ENCODE measurements around the gene STAT4.
A peak's percentile ranks its signal among the peaks of the same experiment; 100 is the strongest.
"Not testable (repeated sequence)": the region's sequence is repeated elsewhere in the genome, so short reads cannot be mapped to it uniquely, and the experiment has no call there.

The STAT4 gene

GRCh38 chr2:190999058-190999457 lies 151.7 kb downstream of the STAT4 start:
- FAIRE-seq = no peak
- no peak for TF ChIP-seq POLR2A (IDR thresholded peaks at IDR 0.05; ENCODE audit: low read depth, low read length)
- DNase-seq (ENCODE audit: insufficient read length, low spot score) = no peak

GRCh38 chr2:190997526-190998113 lies 153.2 kb downstream of the STAT4 start:
- DNase-seq (ENCODE audit: insufficient read length, low spot score) = no peak
- TF ChIP-seq POLR2A (IDR thresholded peaks at IDR 0.05; ENCODE audit: low read depth, low read length) = no peak
- no peak for FAIRE-seq

DNA sequence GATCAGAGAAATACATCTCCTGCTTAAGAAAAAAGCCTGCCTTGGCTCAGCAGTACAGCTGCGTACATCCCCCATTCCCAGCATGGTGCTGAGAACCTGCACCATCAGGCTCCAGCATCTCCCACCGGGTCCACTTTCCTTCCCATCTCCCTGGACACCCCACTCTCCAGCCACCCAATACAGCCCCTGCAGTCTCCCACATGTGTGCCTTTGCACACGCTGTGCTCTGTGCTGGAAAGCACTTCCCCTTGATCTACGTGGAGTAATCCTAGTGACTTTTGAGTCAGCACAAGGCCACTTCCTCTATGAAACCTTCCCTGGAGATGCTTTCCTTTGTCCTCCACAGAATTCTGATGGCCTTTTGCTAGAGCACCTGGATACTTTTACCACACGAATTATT lies 153.8 kb downstream of the STAT4 start:
- FAIRE-seq (no peak), DNase-seq (ENCODE audit: insufficient read length, low spot score) (no peak)
- no peak for TF ChIP-seq POLR2A (IDR thresholded peaks at IDR 0.05; ENCODE audit: low read depth, low read length)

DNA sequence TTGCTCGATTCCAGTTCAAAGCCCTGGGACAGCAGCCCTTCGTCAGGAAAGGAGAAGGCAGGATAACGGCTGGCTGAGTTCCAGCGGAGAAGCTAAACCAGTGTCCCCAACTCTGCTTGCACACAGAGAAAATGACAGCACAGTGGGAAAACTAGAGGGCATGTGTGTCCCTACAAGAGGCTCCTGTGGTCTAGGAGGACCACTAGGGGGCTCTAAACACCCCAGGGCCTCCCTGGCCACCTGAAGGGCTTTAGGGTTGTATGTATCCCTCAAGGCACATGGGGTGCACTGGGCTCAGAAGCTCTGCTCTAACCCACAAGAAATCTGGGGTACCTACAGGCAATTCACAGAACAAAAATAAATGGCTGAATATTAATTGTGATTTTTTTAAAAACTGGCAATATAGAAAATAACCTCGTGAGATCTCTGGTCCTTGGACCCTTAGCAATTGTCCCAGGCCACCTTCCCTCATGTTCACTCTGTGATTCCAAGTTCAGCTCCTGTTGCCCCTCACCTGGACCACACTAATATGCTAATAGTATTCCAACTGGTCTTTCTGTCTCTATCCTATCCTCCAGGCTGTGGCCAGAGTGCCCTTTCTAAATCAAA lies 154.4 kb downstream of the STAT4 start:
- no peak for FAIRE-seq
- TF ChIP-seq POLR2A (IDR thresholded peaks at IDR 0.05; ENCODE audit: low read depth, low read length) = no peak
- no peak for DNase-seq (ENCODE audit: insufficient read length, low spot score)

DNA sequence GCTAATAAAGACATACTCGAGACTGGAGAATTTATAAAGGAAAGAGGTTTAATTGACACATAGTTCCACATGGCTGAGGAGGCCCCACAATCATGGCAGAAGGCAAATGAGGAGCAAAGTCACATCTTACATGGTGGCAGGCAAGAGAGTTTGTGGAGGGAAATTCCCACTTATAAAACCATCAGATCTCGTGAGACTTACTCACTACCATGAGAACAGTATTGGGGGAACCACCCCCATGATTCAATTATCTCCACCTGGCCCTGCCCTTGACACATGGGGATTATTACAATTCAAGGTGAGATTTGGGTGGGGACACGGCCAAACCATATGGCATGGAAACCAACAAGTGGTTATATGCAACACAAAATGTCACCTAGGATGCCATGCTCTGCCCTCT lies 155.5 kb downstream of the STAT4 start:
- DNase-seq (ENCODE audit: insufficient read length, low spot score); FAIRE-seq: not testable (repeated sequence)

DNA sequence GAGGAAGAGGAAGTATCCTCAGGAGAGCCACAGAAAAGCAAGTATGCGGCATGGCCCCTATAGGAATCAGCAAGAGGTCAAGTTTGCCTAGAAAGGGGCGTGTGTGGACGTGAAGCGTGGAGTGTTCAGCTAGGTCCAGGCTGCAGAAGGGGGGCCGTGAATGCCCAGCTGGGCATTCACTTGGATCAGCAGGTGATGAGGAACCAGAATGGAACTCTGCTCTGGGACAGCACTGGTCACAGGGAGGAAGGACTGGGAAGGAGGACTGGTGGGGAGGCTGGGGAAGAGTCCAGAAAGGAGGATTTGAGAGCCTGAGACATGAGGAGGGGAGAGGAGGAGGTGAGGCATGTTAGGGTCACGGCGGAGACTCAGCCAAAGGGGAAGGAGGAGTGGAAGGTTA lies 156.6 kb downstream of the STAT4 start:
- FAIRE-seq = no peak
- TF ChIP-seq POLR2A (IDR thresholded peaks at IDR 0.05; ENCODE audit: low read depth, low read length) = no peak
- DNase-seq (ENCODE audit: insufficient read length, low spot score) = no peak

DNA sequence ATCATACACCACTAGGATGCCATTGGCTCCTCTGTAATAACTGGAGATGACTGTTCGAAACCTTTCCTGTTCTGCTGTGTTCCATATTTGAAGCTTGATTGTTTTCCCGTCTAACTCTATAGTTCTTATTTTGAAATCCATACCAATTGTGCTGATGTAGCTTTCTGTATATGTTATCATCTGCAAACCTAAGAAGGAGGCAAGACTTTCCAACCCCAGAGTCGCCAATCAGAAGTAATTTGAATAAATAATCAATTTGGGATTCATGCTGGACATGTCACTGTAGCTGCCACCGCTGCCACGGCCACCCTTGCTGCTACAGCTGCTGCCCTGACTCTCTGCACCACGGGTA lies 157.5 kb downstream of the STAT4 start:
- DNase-seq (ENCODE audit: insufficient read length, low spot score) (no peak), FAIRE-seq (no peak)
- no peak for TF ChIP-seq POLR2A (IDR thresholded peaks at IDR 0.05; ENCODE audit: low read depth, low read length)

GRCh38 chr2:190990132-190990531 lies 160.7 kb downstream of the STAT4 start:
- FAIRE-seq (no peak), DNase-seq (ENCODE audit: insufficient read length, low spot score) (no peak)
- TF ChIP-seq POLR2A (IDR thresholded peaks at IDR 0.05; ENCODE audit: low read depth, low read length) = no peak

GRCh38 chr2:190988910-190989309 lies 161.9 kb downstream of the STAT4 start:
- FAIRE-seq (no peak), DNase-seq (ENCODE audit: insufficient read length, low spot score) (no peak)
- no peak for TF ChIP-seq POLR2A (IDR thresholded peaks at IDR 0.05; ENCODE audit: low read depth, low read length)

GRCh38 chr2:190987938-190988337 lies 162.9 kb downstream of the STAT4 start:
- no peak for TF ChIP-seq POLR2A (IDR thresholded peaks at IDR 0.05; ENCODE audit: low read depth, low read length)
- no peak for DNase-seq (ENCODE audit: insufficient read length, low spot score)
- no peak for FAIRE-seq

- DNase-seq (ENCODE audit: insufficient read length, low spot score) (no peak), FAIRE-seq (no peak)
- TF ChIP-seq POLR2A (IDR thresholded peaks at IDR 0.05; ENCODE audit: low read depth, low read length) = no peak
Observed at GRCh38 chr2:190987116-190987515, 163.7 kb downstream of the STAT4 start.

GRCh38 chr2:190986221-190986953 lies 164.4 kb downstream of the STAT4 start:
- TF ChIP-seq POLR2A (IDR thresholded peaks at IDR 0.05; ENCODE audit: low read depth, low read length) = no peak
- FAIRE-seq (no peak), DNase-seq (ENCODE audit: insufficient read length, low spot score) (no peak)

GRCh38 chr2:190984595-190984994 lies 166.2 kb downstream of the STAT4 start:
- TF ChIP-seq POLR2A (IDR thresholded peaks at IDR 0.05; ENCODE audit: low read depth, low read length) = no peak
- peak; percentile 60 for DNase-seq (ENCODE audit: insufficient read length, low spot score)
- FAIRE-seq = peak; percentile 86

- no peak for FAIRE-seq
- TF ChIP-seq POLR2A (IDR thresholded peaks at IDR 0.05; ENCODE audit: low read depth, low read length) = no peak
Observed at GRCh38 chr2:190982262-190983034, 168.3 kb downstream of the STAT4 start.

More at GRCh38 chr2:190982262-190983034, 168.3 kb downstream of the STAT4 start:
- DNase-seq (ENCODE audit: insufficient read length, low spot score) = no peak

All from H54 (cell line).